Measurements from ENCODE around the gene FOXN3. TPM values are rescaled to one million over a fixed set of nuclear protein-coding genes. Genes with fewer than 3 reads are reported as not detected.

The FOXN3 gene
- polyA plus RNA-seq, 1 experiment, result 46.5 TPM

DNA sequence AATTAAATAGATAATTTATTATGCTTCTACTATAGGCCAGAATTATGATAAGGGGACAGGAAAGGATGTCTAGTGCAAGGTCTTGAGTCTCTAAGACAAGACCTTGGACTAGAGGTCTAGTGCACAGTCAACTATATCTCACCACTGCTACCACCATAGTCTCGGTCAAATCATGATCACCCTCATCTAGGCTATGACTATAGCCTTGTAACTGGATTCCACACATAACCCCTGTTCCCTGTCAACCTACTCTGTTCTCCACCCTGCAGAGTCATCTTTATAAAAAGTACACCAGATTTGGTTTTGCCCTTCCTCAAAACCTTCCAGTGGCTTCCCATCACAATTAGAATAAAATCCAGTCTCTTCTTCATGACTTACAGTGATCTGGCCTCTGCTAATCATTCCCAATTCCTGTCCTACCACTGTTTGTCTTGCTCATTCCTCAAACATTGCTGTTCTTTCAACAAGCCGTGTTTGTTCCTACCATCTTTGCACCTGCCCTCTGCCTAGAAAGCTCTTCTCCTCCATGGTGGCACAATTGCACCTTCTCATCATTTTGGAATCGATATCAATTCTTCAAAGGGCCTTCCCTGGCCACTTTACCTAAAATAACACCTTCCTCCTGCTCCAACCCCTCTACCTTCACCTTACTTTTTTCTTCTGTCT is 169.4 kb downstream of the FOXN3 start:
- CTCF ChIA-PET, result no interaction called here
- TF ChIP-seq, protein P1, sequence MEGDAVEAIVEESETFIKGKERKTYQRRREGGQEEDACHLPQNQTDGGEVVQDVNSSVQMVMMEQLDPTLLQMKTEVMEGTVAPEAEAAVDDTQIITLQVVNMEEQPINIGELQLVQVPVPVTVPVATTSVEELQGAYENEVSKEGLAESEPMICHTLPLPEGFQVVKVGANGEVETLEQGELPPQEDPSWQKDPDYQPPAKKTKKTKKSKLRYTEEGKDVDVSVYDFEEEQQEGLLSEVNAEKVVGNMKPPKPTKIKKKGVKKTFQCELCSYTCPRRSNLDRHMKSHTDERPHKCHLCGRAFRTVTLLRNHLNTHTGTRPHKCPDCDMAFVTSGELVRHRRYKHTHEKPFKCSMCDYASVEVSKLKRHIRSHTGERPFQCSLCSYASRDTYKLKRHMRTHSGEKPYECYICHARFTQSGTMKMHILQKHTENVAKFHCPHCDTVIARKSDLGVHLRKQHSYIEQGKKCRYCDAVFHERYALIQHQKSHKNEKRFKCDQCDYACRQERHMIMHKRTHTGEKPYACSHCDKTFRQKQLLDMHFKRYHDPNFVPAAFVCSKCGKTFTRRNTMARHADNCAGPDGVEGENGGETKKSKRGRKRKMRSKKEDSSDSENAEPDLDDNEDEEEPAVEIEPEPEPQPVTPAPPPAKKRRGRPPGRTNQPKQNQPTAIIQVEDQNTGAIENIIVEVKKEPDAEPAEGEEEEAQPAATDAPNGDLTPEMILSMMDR (IDR thresholded peaks at IDR 0.05; ENCODE audit: low read depth, low read length), result no peak
- Histone ChIP-seq H3K27ac (ENCODE audit: low read depth, low read length) (no peak overlapping the region), H3K27me3 (ENCODE audit: control insufficient read depth, insufficient read depth, low read length) (no peaks in the 10 kb centered on the region), H3K9me3 (ENCODE audit: control insufficient read depth, insufficient read depth, low read length) (no peaks in the 10 kb centered on the region), H3K4me3 (ENCODE audit: low read depth, low read length) (no peak overlapping the region)
- DNase-seq (ENCODE audit: low read depth, low spot score), result no peak
- POLR2A ChIA-PET, result no interaction called here

DNA sequence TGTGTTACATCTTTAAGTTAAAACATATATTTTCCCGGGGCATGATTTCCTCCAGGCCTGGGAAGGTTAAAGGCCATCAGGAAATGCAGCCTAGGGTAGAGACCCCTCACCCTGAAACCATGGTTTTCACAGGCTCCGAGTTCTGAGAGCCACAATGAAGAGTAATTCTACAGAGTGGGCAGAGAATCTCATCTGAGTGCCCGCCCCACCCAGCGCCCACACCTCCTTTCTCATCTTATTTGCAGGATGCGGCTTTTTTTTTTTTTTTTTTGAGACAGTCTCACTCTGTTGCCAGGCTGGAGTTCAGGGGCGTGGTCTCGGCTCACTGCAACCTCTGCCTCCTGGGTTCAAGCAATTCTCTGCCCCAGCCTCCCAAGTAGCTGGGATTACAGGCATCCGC is 170.7 kb downstream of the FOXN3 start:
- Histone ChIP-seq H3K4me3 (ENCODE audit: low read depth, low read length) (no peak overlapping the region), H3K27ac (ENCODE audit: low read depth, low read length) (no peak overlapping the region), H3K27me3 (ENCODE audit: control insufficient read depth, insufficient read depth, low read length) (no peaks in the 10 kb centered on the region), H3K9me3 (ENCODE audit: control insufficient read depth, insufficient read depth, low read length) (no peaks in the 10 kb centered on the region)
- TF ChIP-seq, protein P1 (IDR thresholded peaks at IDR 0.05; ENCODE audit: low read depth, low read length), result no peak
- ChIA-PET POLR2A (no interaction called here), CTCF (no interaction called here)
- no peak for DNase-seq (ENCODE audit: low read depth, low spot score)

DNA sequence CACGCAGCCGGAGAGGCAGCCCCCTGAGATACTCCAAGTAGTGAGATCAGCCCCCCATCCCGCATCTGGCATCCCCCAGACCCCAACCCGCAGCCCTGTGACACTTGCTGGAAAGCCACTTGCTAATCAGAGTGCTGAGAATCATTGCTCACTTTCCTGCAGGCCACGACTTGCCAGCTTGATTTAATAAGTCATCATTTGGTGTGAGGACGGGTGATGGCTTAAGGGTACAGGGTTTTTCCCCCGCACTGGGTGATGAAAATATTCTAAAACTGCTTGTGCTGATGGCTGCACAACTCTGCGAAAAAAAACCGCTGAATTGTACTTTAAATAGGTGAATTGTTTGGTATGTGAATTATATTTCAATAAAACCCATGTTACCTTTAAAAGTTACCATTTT is 171.2 kb downstream of the FOXN3 start:
- ChIA-PET POLR2A (no interaction called here), CTCF (no interaction called here)
- Histone ChIP-seq H3K27ac (ENCODE audit: low read depth, low read length) (no peak overlapping the region), H3K4me3 (ENCODE audit: low read depth, low read length) (no peak overlapping the region), H3K9me3 (ENCODE audit: control insufficient read depth, insufficient read depth, low read length) (no peaks in the 10 kb centered on the region), H3K27me3 (ENCODE audit: control insufficient read depth, insufficient read depth, low read length) (no peaks in the 10 kb centered on the region)
- TF ChIP-seq, protein P1 (IDR thresholded peaks at IDR 0.05; ENCODE audit: low read depth, low read length), result no peak
- DNase-seq (ENCODE audit: low read depth, low spot score), result no peak

DNA sequence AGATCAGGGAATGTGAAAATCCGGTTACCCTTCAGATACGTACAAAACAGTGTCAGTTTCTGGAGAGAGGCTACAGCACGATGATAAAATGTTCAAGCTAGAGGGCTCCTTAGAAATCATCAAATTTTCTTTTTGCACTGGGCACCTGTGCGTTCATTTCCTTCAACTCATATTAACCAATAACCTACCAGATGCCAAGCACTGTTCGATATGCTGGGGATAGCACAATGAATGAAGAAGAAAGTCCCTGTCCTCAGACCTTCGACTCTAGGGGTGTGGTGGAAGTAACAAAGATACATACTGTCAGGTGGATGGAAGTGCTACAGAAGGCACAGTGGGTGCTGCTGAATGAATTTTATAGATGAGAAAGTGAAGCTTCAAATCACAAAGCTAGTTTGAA is 172.3 kb downstream of the FOXN3 start:
- ChIA-PET CTCF (no interaction called here), POLR2A (no interaction called here)
- DNase-seq (ENCODE audit: low read depth, low spot score), result no peak
- H3K4me3 ChIP-seq (ENCODE audit: low read depth, low read length), result no peak overlapping the region
- H3K9me3 ChIP-seq (ENCODE audit: control insufficient read depth, insufficient read depth, low read length), result no peaks in the 10 kb centered on the region
- H3K27ac ChIP-seq (ENCODE audit: low read depth, low read length), result no peak overlapping the region
- TF ChIP-seq, protein P1 (IDR thresholded peaks at IDR 0.05; ENCODE audit: low read depth, low read length), result no peak
- H3K27me3 ChIP-seq (ENCODE audit: control insufficient read depth, insufficient read depth, low read length), result no peaks in the 10 kb centered on the region

DNA sequence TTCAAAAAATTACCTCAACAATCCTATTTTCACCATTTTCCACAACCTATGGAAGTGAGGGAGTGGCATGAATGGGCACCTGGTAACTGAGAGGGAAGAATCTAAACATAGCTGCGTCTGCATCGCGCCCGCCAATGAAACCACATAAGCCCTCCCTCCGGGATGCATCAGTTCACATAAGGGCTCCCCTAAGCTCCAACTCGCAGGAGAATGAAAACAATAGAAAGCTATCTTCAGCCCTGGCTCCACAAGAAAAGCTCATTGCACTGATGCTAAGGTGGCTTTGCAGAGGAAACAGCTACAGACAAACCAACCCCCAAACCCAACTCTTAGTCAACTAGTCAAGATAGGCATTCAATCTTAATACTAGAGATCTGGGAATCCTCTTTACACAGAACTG is 173.3 kb downstream of the FOXN3 start:
- no peak overlapping the region for H3K4me3 ChIP-seq (ENCODE audit: low read depth, low read length)
- no peak for DNase-seq (ENCODE audit: low read depth, low spot score)
- no peaks in the 10 kb centered on the region for H3K27me3 ChIP-seq (ENCODE audit: control insufficient read depth, insufficient read depth, low read length)
- ChIA-PET CTCF (no interaction called here), POLR2A (no interaction called here)
- TF ChIP-seq, protein P1 (IDR thresholded peaks at IDR 0.05; ENCODE audit: low read depth, low read length), result no peak
- H3K9me3 ChIP-seq (ENCODE audit: control insufficient read depth, insufficient read depth, low read length), result no peaks in the 10 kb centered on the region
- H3K27ac ChIP-seq (ENCODE audit: low read depth, low read length), result no peak overlapping the region
